H1 (cell line): Measurements from ENCODE around the gene MTURN. TPM values are rescaled to one million over a fixed set of nuclear protein-coding genes. Genes with fewer than 3 reads are reported as not detected.

Experiments used
- CTCF ChIA-PET: fragments of 300-600 bp; sonication (Branson Sonifier 250); formaldehyde crosslinking; loops from one replicate; lab custom pipeline; 2021; ENCODE audit not compliant: partially characterized antibody; lab: Charles Lee
- POLR2A ChIA-PET: fragments of 300-600 bp; sonication (Branson Sonifier 250); formaldehyde crosslinking; loops from one replicate; lab custom pipeline; 2021; ENCODE audit warnings: inconsistent platforms; ENCODE audit not compliant: partially characterized antibody; lab: Charles Lee
- DNase-seq, 2 experiments: peaks; one replicate each; pipeline versions ENCODE4 v3.0.0 to v3.0.0-alpha.2; 2010 to 2022; ENCODE audit warnings: low spot score in 2 of 2, low read depth in 1 of 2, mixed read lengths in 1 of 2
- FAIRE-seq: peaks from 2 replicates; lab custom pipeline; 2011; peaks lifted over from hg19 to GRCh38; lab: Jason Lieb, UNC
- H2AFZ ChIP-seq: 2 replicates; pipeline ENCODE4 v1.8.1; 2012; ENCODE audit warnings: low read length, inconsistent platforms
- H2AK5ac ChIP-seq: 2 replicates; pipeline ENCODE4 v1.6.1; 2013; ENCODE audit warnings: low read depth, low read length
- H2BK120ac ChIP-seq: replicated peaks from 2 replicates; pipeline ENCODE3; 2013; ENCODE audit warnings: low read depth, low read length, inconsistent platforms
- H2BK12ac ChIP-seq: 2 replicates; pipeline ENCODE4 v1.6.1; 2013; ENCODE audit warnings: low read depth, low read length
- H2BK15ac ChIP-seq: 2 replicates; pipeline ENCODE4 v1.6.1; 2013; ENCODE audit warnings: low read length
- H2BK20ac ChIP-seq: 2 replicates; pipeline ENCODE4 v1.6.1; 2013; ENCODE audit warnings: low read length
- H2BK5ac ChIP-seq: 2 replicates; pipeline ENCODE4 v1.6.1; 2013; ENCODE audit warnings: low read depth, low read length
- H3K14ac ChIP-seq: 2 replicates; pipeline ENCODE4 v1.6.1; 2013; ENCODE audit warnings: inconsistent platforms; ENCODE audit not compliant: insufficient read length
- H3K18ac ChIP-seq: 2 replicates; pipeline ENCODE4 v1.6.1; 2013; ENCODE audit warnings: low read length; ENCODE audit errors: extremely low read depth
- H3K23ac ChIP-seq: 2 replicates; pipeline ENCODE4 v1.6.1; 2013; ENCODE audit warnings: inconsistent platforms; ENCODE audit not compliant: insufficient read length
- H3K23me2 ChIP-seq: 2 replicates; pipeline ENCODE4 v1.6.1; 2013; ENCODE audit warnings: low read depth, low read length
- H3K27ac ChIP-seq: 2 replicates; pipeline ENCODE4 v1.6.1; 2011; ENCODE audit warnings: low read depth, low read length, inconsistent platforms
- H3K27me3 ChIP-seq, 4 experiments: replicated peaks in 1 of 4; 1 replicate in 1 of 4; 2 replicates in 3 of 4; pipeline versions ENCODE4 v1.6.1 to v1.8.1; 2011 to 2013; ENCODE audit warnings: low read length in 3 of 4, mild to moderate bottlenecking in 3 of 4, inconsistent platforms in 2 of 4, mixed read lengths in 2 of 4, moderate library complexity in 1 of 4; ENCODE audit not compliant: control insufficient read depth in 3 of 4, insufficient read depth in 3 of 4; ENCODE audit errors: extremely low read depth in 1 of 4
- H3K36me3 ChIP-seq, 4 experiments: 2 replicates each; pipeline versions ENCODE4 v1.6.1 to v1.8.1; 2011 to 2013; ENCODE audit warnings: mild to moderate bottlenecking in 4 of 4, low read length in 3 of 4, moderate library complexity in 2 of 4, control low read depth in 1 of 4, inconsistent platforms in 1 of 4; ENCODE audit not compliant: insufficient read depth in 4 of 4, control insufficient read depth in 2 of 4
- H3K4ac ChIP-seq: replicated peaks from 2 replicates; pipeline ENCODE3; 2013; ENCODE audit warnings: low read length, low read depth, mixed read lengths, inconsistent platforms; ENCODE audit not compliant: insufficient read length
- H3K4me1 ChIP-seq, 4 experiments: replicated peaks in 1 of 4; 1 replicate in 1 of 4; 2 replicates in 3 of 4; pipeline versions ENCODE4 v1.6.1 to v1.8.1; 2011 to 2013; ENCODE audit warnings: low read length in 3 of 4, inconsistent platforms in 2 of 4, mixed read lengths in 1 of 4; ENCODE audit not compliant: insufficient read depth in 4 of 4, control insufficient read depth in 3 of 4
- H3K4me2 ChIP-seq, 2 experiments: 2 replicates each; pipeline versions ENCODE4 v1.6.1 to v1.8.1; 2011 to 2013; ENCODE audit warnings: low read depth in 2 of 2, low read length in 2 of 2, control low read depth in 1 of 2, inconsistent platforms in 1 of 2, mild to moderate bottlenecking in 1 of 2; ENCODE audit not compliant: insufficient read depth in 1 of 2
- H3K4me3 ChIP-seq, 4 experiments: fragments of 200-600, 300-600 bp in 1 of 4; sonication (generic), shearing (Covaris generic), sonication (Bioruptor Twin) in 1 of 4; 2 replicates each; pipeline versions ENCODE4 v1.5.1 to v1.8.1; 2011 to 2016; ENCODE audit warnings: low read length in 4 of 4, low read depth in 3 of 4, control low read depth in 2 of 4, inconsistent platforms in 2 of 4, mild to moderate bottlenecking in 2 of 4, mixed read lengths in 1 of 4, moderate library complexity in 1 of 4; ENCODE audit not compliant: insufficient read depth in 2 of 4; ENCODE audit errors: extremely low read depth in 1 of 4
- H3K56ac ChIP-seq: replicated peaks from 2 replicates; pipeline ENCODE3; 2013; ENCODE audit warnings: low read depth, mild to moderate bottlenecking, mixed read lengths, low read length, inconsistent platforms; ENCODE audit not compliant: insufficient read length
- H3K79me1 ChIP-seq: 2 replicates; pipeline ENCODE4 v1.6.1; 2013; ENCODE audit warnings: low read depth, low read length, control low read depth
- H3K79me2 ChIP-seq, 2 experiments: 2 replicates each; pipeline versions ENCODE4 v1.6.1 to v1.8.1; 2012 to 2013; ENCODE audit warnings: low read length in 2 of 2, mild to moderate bottlenecking in 2 of 2, inconsistent platforms in 1 of 2; ENCODE audit not compliant: insufficient read depth in 2 of 2, control insufficient read depth in 1 of 2
- H3K9ac ChIP-seq, 4 experiments: replicated peaks in 1 of 4; 1 replicate in 1 of 4; 2 replicates in 3 of 4; pipeline versions ENCODE4 v1.6.1 to v1.8.1; 2011 to 2013; ENCODE audit warnings: low read depth in 3 of 4, low read length in 3 of 4, control low read depth in 2 of 4, mild to moderate bottlenecking in 2 of 4, moderate library complexity in 2 of 4, inconsistent platforms in 1 of 4; ENCODE audit errors: extremely low read depth in 1 of 4
- H3K9me3 ChIP-seq, 2 experiments: 2 replicates each; pipeline versions ENCODE4 v1.6.1 to v1.8.1; 2012 to 2013; ENCODE audit warnings: mild to moderate bottlenecking in 2 of 2, moderate library complexity in 2 of 2, control low read depth in 1 of 2, inconsistent platforms in 1 of 2, low read depth in 1 of 2, low read length in 1 of 2, mixed read lengths in 1 of 2; ENCODE audit not compliant: insufficient read depth in 2 of 2
- H4K20me1 ChIP-seq, 2 experiments: replicated peaks in 1 of 2; 2 replicates each; pipeline versions ENCODE3 to v1.8.1; 2011 to 2013; ENCODE audit warnings: inconsistent platforms in 2 of 2, low read length in 2 of 2, mild to moderate bottlenecking in 1 of 2; ENCODE audit not compliant: insufficient read depth in 2 of 2, control insufficient read depth in 1 of 2
- H4K5ac ChIP-seq: 2 replicates; pipeline ENCODE4 v1.6.1; 2013; ENCODE audit warnings: low read length, low read depth, mixed read lengths, inconsistent platforms; ENCODE audit not compliant: insufficient read length
- H4K8ac ChIP-seq: 2 replicates; pipeline ENCODE4 v1.8.0; 2013; ENCODE audit warnings: mild to moderate bottlenecking, moderate library complexity, low read length, inconsistent platforms; ENCODE audit not compliant: insufficient read depth; ENCODE audit errors: extremely low read depth
- H4K91ac ChIP-seq: replicated peaks from 2 replicates; pipeline ENCODE3; 2013; ENCODE audit warnings: low read length, mixed read lengths, inconsistent platforms; ENCODE audit not compliant: insufficient read length
- BACH1 ChIP-seq: IDR thresholded peaks from 2 replicates; pipeline ENCODE4 v1.6.1; 2012; ENCODE audit warnings: low read length, improper control_type of control experiment
- RXRA ChIP-seq: IDR thresholded peaks from 2 replicates; pipeline ENCODE4 v1.6.1; 2011; ENCODE audit warnings: low read depth, mild to moderate bottlenecking, low read length, moderate library complexity; ENCODE audit not compliant: insufficient read depth
- SRF ChIP-seq: IDR thresholded peaks from 2 replicates; pipeline ENCODE4 v1.6.1; 2011; ENCODE audit warnings: mild to moderate bottlenecking, low read depth, low read length, moderate library complexity
- SUZ12 ChIP-seq: fragments of 200-600 bp; sonication (generic); IDR thresholded peaks from 2 replicates; pipeline ENCODE4 v1.6.1; 2012; ENCODE audit warnings: mild to moderate bottlenecking, inconsistent platforms, low read length, moderate library complexity, mixed read lengths
- YY1 ChIP-seq: IDR thresholded peaks from 2 replicates; pipeline ENCODE4 v1.6.1; 2011; ENCODE audit warnings: low read depth, mild to moderate bottlenecking, low read length
- ZNF274 ChIP-seq: IDR thresholded peaks from 2 replicates; pipeline ENCODE4 v1.7.0; 2012; ENCODE audit warnings: low read length, borderline replicate concordance; ENCODE audit errors: extremely low read depth
- polyA plus RNA-seq, 7 experiments: library from polyadenylated mRNA; depleted of rRNA in 3 of 7; stranded (reverse) in 5 of 7; unstranded in 2 of 7; fragments of >200 nt in 5 of 7; fragments of 200-250 nt in 2 of 7; gene quantifications; 1 replicate in 5 of 7; 2 replicates in 1 of 7; 4 replicates in 1 of 7; pipeline versions ENCODE4 v1.2.1 to v1.2.3, GENCODE V29; 2011 to 2013; ENCODE audit warnings: missing spikeins in 2 of 7, mixed read lengths in 2 of 7
- total RNA-seq: library from RNA; stranded (reverse); fragmentation: NEBNext Ultra II Directional; extraction: Animal tissue kit (Norgen Biotek cat#: 25700); gene quantifications from 2 replicates; pipeline ENCODE4 v1.2.1, GENCODE V29; 2021
- TF ChIP-seq, protein P1 (sequence below), 3 experiments: IDR thresholded peaks; 1 replicate in 2 of 3; 2 replicates in 1 of 3; pipeline versions ENCODE4 v1.5.1 to v1.6.1; 2011; ENCODE audit warnings: low read length in 3 of 3, mild to moderate bottlenecking in 3 of 3, inconsistent platforms in 2 of 3, low read depth in 1 of 3, moderate library complexity in 1 of 3; ENCODE audit not compliant: insufficient read depth in 1 of 3; ENCODE audit errors: control extremely low read depth in 1 of 3

Gene MTURN
- total and polyA plus RNA-seq, 2 of the 8 experiments (the other 6 are each of a cell fraction or from before 2014, with no cell fraction given), result 2.6 to 5.8 TPM

DNA sequence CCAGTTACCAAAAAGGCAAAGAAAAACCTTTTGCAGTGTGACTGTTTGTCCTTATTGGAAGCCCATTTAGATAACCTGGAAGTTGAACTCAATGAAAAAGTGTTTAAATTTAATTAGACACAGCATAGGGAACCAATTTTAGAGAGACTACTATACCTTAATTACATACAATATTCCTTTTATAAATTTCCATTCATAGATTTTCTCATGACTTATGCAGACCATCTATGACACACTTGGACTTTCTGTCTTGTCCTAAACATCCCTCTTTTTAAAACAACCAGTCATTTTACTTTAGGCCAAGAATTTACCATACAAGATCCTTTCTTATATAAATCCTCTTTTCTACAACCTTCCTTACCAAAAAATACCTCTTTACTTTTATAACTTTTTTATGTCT is 61.6 kb downstream of the MTURN start:
- H2BK5ac ChIP-seq, result no peak overlapping the region
- no peak for DNase-seq
- H2BK20ac ChIP-seq, result no peak overlapping the region
- peaks cover 32 to 41% of the 10 kb centered on the region in 2 experiments for H3K9me3 ChIP-seq
- FAIRE-seq, result no peak
- H3K18ac ChIP-seq, result no peak overlapping the region
- no peaks in the 10 kb centered on the region; a peak in 1 of 8 replicates for H3K36me3 ChIP-seq
- TF ChIP-seq SUZ12, result no peak
- TF ChIP-seq SRF, result no peak
- no peak for TF ChIP-seq BACH1
- TF ChIP-seq, protein P1, sequence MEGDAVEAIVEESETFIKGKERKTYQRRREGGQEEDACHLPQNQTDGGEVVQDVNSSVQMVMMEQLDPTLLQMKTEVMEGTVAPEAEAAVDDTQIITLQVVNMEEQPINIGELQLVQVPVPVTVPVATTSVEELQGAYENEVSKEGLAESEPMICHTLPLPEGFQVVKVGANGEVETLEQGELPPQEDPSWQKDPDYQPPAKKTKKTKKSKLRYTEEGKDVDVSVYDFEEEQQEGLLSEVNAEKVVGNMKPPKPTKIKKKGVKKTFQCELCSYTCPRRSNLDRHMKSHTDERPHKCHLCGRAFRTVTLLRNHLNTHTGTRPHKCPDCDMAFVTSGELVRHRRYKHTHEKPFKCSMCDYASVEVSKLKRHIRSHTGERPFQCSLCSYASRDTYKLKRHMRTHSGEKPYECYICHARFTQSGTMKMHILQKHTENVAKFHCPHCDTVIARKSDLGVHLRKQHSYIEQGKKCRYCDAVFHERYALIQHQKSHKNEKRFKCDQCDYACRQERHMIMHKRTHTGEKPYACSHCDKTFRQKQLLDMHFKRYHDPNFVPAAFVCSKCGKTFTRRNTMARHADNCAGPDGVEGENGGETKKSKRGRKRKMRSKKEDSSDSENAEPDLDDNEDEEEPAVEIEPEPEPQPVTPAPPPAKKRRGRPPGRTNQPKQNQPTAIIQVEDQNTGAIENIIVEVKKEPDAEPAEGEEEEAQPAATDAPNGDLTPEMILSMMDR (IDR thresholded peaks at IDR 0.05; ENCODE audit: control extremely low read depth in 1 of 3, insufficient read depth in 1 of 3, low read depth in 1 of 3, low read length in 3 of 3), result no peak
- TF ChIP-seq ZNF274, result no peak
- no peak for TF ChIP-seq RXRA
- TF ChIP-seq YY1, result no peak
- TF ChIP-seq, all 59 proteins: peak for 0
- no peaks in the 10 kb centered on the region for H3K79me2 ChIP-seq
- H3K79me1 ChIP-seq, result no peaks in the 10 kb centered on the region
- H3K14ac ChIP-seq, result no peak overlapping the region
- H3K4me2 ChIP-seq, result no peak overlapping the region
- H4K20me1 ChIP-seq, result no peaks in the 10 kb centered on the region
- H2AK5ac ChIP-seq, result no peak overlapping the region
- ChIA-PET POLR2A (no interaction called here), CTCF (interaction anchor here (0.5 kb wide), 1 partner anchor 173 kb away, joined by 3 read pairs; no protein-coding TSS in a partner anchor)
- H3K9ac ChIP-seq, result no peak overlapping the region
- H2BK12ac ChIP-seq, result no peak overlapping the region
- H3K27ac ChIP-seq, result no peak overlapping the region
- H4K91ac ChIP-seq, result no peak overlapping the region
- no peak overlapping the region for H3K56ac ChIP-seq
- no peak overlapping the region for H2AFZ ChIP-seq
- no peak overlapping the region for H3K4ac ChIP-seq
- H4K8ac ChIP-seq, result no peak overlapping the region
- H3K27me3 ChIP-seq, result no peaks in the 10 kb centered on the region
- H4K5ac ChIP-seq, result no peak overlapping the region
- H2BK120ac ChIP-seq, result no peak overlapping the region
- no peak overlapping the region for H2BK15ac ChIP-seq
- no peak overlapping the region for H3K4me3 ChIP-seq
- H3K23me2 ChIP-seq, result no peaks in the 10 kb centered on the region
- H3K4me1 ChIP-seq, result no peaks in the 10 kb centered on the region
- H3K23ac ChIP-seq, result no peak overlapping the region
